Transverse colon (tissue), 4 donors: ENCODE data around the gene PRR5.

ENCODE experiments used
- CTCF ChIP-seq, 5 experiments: fragments of 200-600 bp in 3 of 5; fragments of 450-650 bp in 2 of 5; sonication (generic) in 3 of 5; IDR thresholded peaks; 1 replicate in 2 of 5; 2 replicates in 3 of 5; pipeline ENCODE4 v1.5.1; 2016 to 2017; ENCODE audit warnings: antibody characterized with exemption in 5 of 5, inconsistent platforms in 3 of 5, mild to moderate bottlenecking in 2 of 5, moderate library complexity in 1 of 5
- POLR2AphosphoS5 ChIP-seq, 3 donors: sonication (generic); formaldehyde crosslinking; IDR thresholded peaks; one replicate each; pipeline ENCODE4 v1.6.1; 2016; ENCODE audit warnings: antibody characterized with exemption in 3 of 3

- TF ChIP-seq CTCF (IDR thresholded peaks at IDR 0.05) (no peak), POLR2AphosphoS5 (IDR thresholded peaks at IDR 0.05) (no peak)
Measured at GRCh38 chr22:44685384-44686056, 16.5 kb upstream of the PRR5 start.
